ENCODE measurements around the gene RTF2. TPM values are rescaled to one million over a fixed set of nuclear protein-coding genes. Genes with fewer than 3 reads are reported as not detected.

The RTF2 gene
- total RNA-seq, 1 experiment from 2014 or later = 89.2 TPM

GRCh38 chr20:56453352-56453751 is 15.1 kb upstream of the RTF2 start:
- ChIA-PET POLR2A (no interaction called here), CTCF (no interaction called here)
- no peak for DNase-seq (ENCODE audit: low read depth, low spot score)
- ATAC-seq = no peak
- H3K27ac ChIP-seq (ENCODE audit: low read length) = no peak overlapping the region
- H3K9me3 ChIP-seq (ENCODE audit: control insufficient read depth, insufficient read depth, low read depth, low read length) = no peaks in the 10 kb centered on the region
- H3K27me3 ChIP-seq (ENCODE audit: control insufficient read depth, insufficient read depth, low read length) = no peaks in the 10 kb centered on the region
- H3K36me3 ChIP-seq (ENCODE audit: control insufficient read depth, insufficient read depth, low read length) = no peaks in the 10 kb centered on the region
- H3K4me1 ChIP-seq (ENCODE audit: control insufficient read depth, insufficient read depth, low read length) = no peaks in the 10 kb centered on the region
- BruUV-seq (replicated peaks) = no TSS peak
- in situ Hi-C loops (cut with HindIII; ENCODE audit: low pct_unique_long_range_greater_than_20kb, low sequenced_read_pairs) (no loop called here), intact Hi-C loops (cut with micrococcal nuclease; ENCODE audit: unreplicated experiment) (no loop called here)
- H3K4me3 ChIP-seq (ENCODE audit: low read depth in 2 of 2, low read length in 2 of 2) = no peak overlapping the region
- TF ChIP-seq REST (IDR thresholded peaks at IDR 0.05; ENCODE audit: insufficient read depth in 1 of 2, low read depth in 2 of 2, low read length in 1 of 2) (no peak), CTCF (IDR thresholded peaks at IDR 0.05) (no peak), SIN3A (IDR thresholded peaks at IDR 0.05; ENCODE audit: borderline replicate concordance, insufficient read depth, low read depth, low read length) (no peak), TCF7L2 (IDR thresholded peaks at IDR 0.05; ENCODE audit: low read depth, low read length) (no peak), POLR2AphosphoS5 (IDR thresholded peaks at IDR 0.05; ENCODE audit: low read depth, low read length) (no peak)

- Histone ChIP-seq H3K27me3 (ENCODE audit: control insufficient read depth, insufficient read depth, low read length) (no peaks in the 10 kb centered on the region), H3K9me3 (ENCODE audit: control insufficient read depth, insufficient read depth, low read depth, low read length) (no peaks in the 10 kb centered on the region), H3K36me3 (ENCODE audit: control insufficient read depth, insufficient read depth, low read length) (no peaks in the 10 kb centered on the region), H3K4me1 (ENCODE audit: control insufficient read depth, insufficient read depth, low read length) (no peaks in the 10 kb centered on the region), H3K27ac (ENCODE audit: low read length) (no peak overlapping the region), H3K4me3 (ENCODE audit: low read depth in 2 of 2, low read length in 2 of 2) (no peak overlapping the region)
- CTCF ChIA-PET = no interaction called here
- BruUV-seq (replicated peaks) = no TSS peak
- in situ Hi-C loops (cut with HindIII; ENCODE audit: low pct_unique_long_range_greater_than_20kb, low sequenced_read_pairs) (no loop called here), intact Hi-C loops (cut with micrococcal nuclease; ENCODE audit: unreplicated experiment) (no loop called here)
- TF ChIP-seq TCF7L2 (IDR thresholded peaks at IDR 0.05; ENCODE audit: low read depth, low read length) (no peak), CTCF (IDR thresholded peaks at IDR 0.05) (no peak), SIN3A (IDR thresholded peaks at IDR 0.05; ENCODE audit: borderline replicate concordance, insufficient read depth, low read depth, low read length) (no peak), REST (IDR thresholded peaks at IDR 0.05; ENCODE audit: insufficient read depth in 1 of 2, low read depth in 2 of 2, low read length in 1 of 2) (no peak)
- POLR2A ChIA-PET = no interaction called here
- no peak for DNase-seq (ENCODE audit: low read depth, low spot score)
- ATAC-seq = no peak
Observed at GRCh38 chr20:56454754-56455153, 13.7 kb upstream of the RTF2 start.
